Measurements from ENCODE around the gene COPS8.

- no peak for TF ChIP-seq CTCF (conservative IDR thresholded peaks at IDR 0.05; ENCODE audit: low read length)
- TF ChIP-seq EZH2phosphoT487 (IDR thresholded peaks at IDR 0.05; ENCODE audit: borderline replicate concordance), result no peak
Measured at GRCh38 chr2:237099804-237100203, 14.1 kb downstream of the COPS8 start.

Data from Loucy (cell line).